ENCODE data around the gene PKNOX2.

GRCh38 chr11:125192717-125193415 lies 28.3 kb downstream of the PKNOX2 start:
- TF ChIP-seq CTCF (conservative IDR thresholded peaks at IDR 0.05), result no peak
- no peak for TF ChIP-seq ZFX (IDR thresholded peaks at IDR 0.05)

All from C4-2B (cell line).